HepG2 (cell line): ENCODE data around the gene HBEGF. TPM values are rescaled to one million over a fixed set of nuclear protein-coding genes. Genes with fewer than 3 reads are reported as not detected.

Source experiments
- ATAC-seq: fragments of 200-7000 bp; cut with Tn5 transposase; 3 replicates; pipeline ENCODE4 v1.9.1; 2020; ENCODE audit warnings: mild to moderate bottlenecking, moderate library complexity
- BruUV-seq: library from RNA; stranded (reverse); fragments of 400-500 nt; replicated peaks from 2 replicates; lab custom pipeline; 2021; lab: Mats Ljungman, UMichigan
- CTCF ChIA-PET: fragments of 300-600 bp; formaldehyde crosslinking; extraction: SDS; loops from one replicate; lab custom pipeline; 2021; ENCODE audit warnings: low total read pairs, inconsistent platforms, low intra/inter-chr PET ratio; lab: Yijun Ruan, JAX
- POLR2A ChIA-PET: fragments of 350-600 bp; sonication (Branson Sonifier 250); formaldehyde crosslinking; loops from one replicate; lab custom pipeline; 2020; ENCODE audit warnings: antibody characterized with exemption, inconsistent platforms; lab: Yijun Ruan, JAX
- DNase-seq: peaks from one replicate; pipeline ENCODE4 v3.0.0-alpha.2; 2015; ENCODE audit warnings: low spot score
- FAIRE-seq: peaks from 3 replicates; lab custom pipeline; 2011; peaks lifted over from hg19 to GRCh38; lab: Jason Lieb, UNC
- H2AFZ ChIP-seq: one replicate; pipeline ENCODE4 v1.6.1; 2011; ENCODE audit warnings: low read length, inconsistent platforms
- H3K27ac ChIP-seq: fragments of 300-600 bp; 3 replicates; pipeline ENCODE4 v1.8.0; 2011; ENCODE audit warnings: mixed run types, mild to moderate bottlenecking, mixed read lengths, low read length, inconsistent platforms; ENCODE audit not compliant: insufficient read depth; ENCODE audit errors: extremely low read length
- H3K27me3 ChIP-seq, 2 experiments: fragments of 200-600 bp in 1 of 2; 2 replicates in 1 of 2; 3 replicates in 1 of 2; pipeline versions ENCODE4 v1.6.0 to v1.8.0; 2011; ENCODE audit warnings: low read length in 2 of 2, mild to moderate bottlenecking in 2 of 2, moderate library complexity in 2 of 2, inconsistent platforms in 1 of 2; ENCODE audit not compliant: insufficient read depth in 2 of 2, control insufficient read depth in 1 of 2
- H3K36me3 ChIP-seq, 2 experiments: fragments of 200-600 bp in 1 of 2; replicated peaks in 1 of 2; 2 replicates in 1 of 2; 3 replicates in 1 of 2; pipeline versions ENCODE4 v1.5.1 to v1.8.0; 2011; ENCODE audit warnings: low read length in 2 of 2, inconsistent platforms in 1 of 2; ENCODE audit not compliant: insufficient read depth in 2 of 2, control insufficient read depth in 1 of 2
- H3K4me1 ChIP-seq: 2 replicates; pipeline ENCODE4 v1.5.1; 2012; ENCODE audit warnings: low read length, inconsistent platforms; ENCODE audit not compliant: insufficient read depth
- H3K4me2 ChIP-seq: 2 replicates; pipeline ENCODE4 v1.6.0; 2011; ENCODE audit warnings: low read depth, low read length, inconsistent platforms
- H3K4me3 ChIP-seq, 3 experiments: fragments of 200-600 bp in 1 of 3; sonication (generic), shearing (Covaris generic) in 1 of 3; replicated peaks in 1 of 3; 2 replicates each; pipeline ENCODE4 v1.5.1; 2011 to 2016; ENCODE audit warnings: low read length in 3 of 3, inconsistent platforms in 2 of 3, low read depth in 2 of 3, mild to moderate bottlenecking in 2 of 3, control low read depth in 1 of 3, mixed read lengths in 1 of 3; ENCODE audit not compliant: insufficient read depth in 1 of 3
- H3K79me2 ChIP-seq: one replicate; pipeline ENCODE4 v1.6.1; 2011; ENCODE audit warnings: low read length, inconsistent platforms; ENCODE audit not compliant: insufficient read depth
- H3K9ac ChIP-seq: 2 replicates; pipeline ENCODE4 v1.6.0; 2011; ENCODE audit warnings: mild to moderate bottlenecking, low read depth, low read length, inconsistent platforms; ENCODE audit not compliant: insufficient read depth
- H3K9me3 ChIP-seq: 2 replicates; pipeline ENCODE4 v1.5.1; 2012; ENCODE audit warnings: mild to moderate bottlenecking, low read length
- H4K20me1 ChIP-seq: 2 replicates; pipeline ENCODE4 v1.6.0; 2011; ENCODE audit warnings: inconsistent platforms, mild to moderate bottlenecking, low read length, moderate library complexity; ENCODE audit not compliant: insufficient read depth
- GTF2F1 ChIP-seq: fragments of 150-350 bp; IDR thresholded peaks from 2 replicates; pipeline ENCODE4 v1.6.1; 2014; ENCODE audit warnings: low read length
- KDM6A ChIP-seq: IDR thresholded peaks from 2 replicates; pipeline ENCODE4 v1.6.1; 2016; ENCODE audit warnings: low read depth
- PREB ChIP-seq: sonication (generic); formaldehyde crosslinking; IDR thresholded peaks from 2 replicates; pipeline ENCODE4 v1.4.0; 2020; ENCODE audit warnings: missing genetic modification reagents
- TERF1 ChIP-seq: sonication (generic); formaldehyde crosslinking; IDR thresholded peaks from 2 replicates; pipeline ENCODE4 v1.8.0; 2022; ENCODE audit warnings: mild to moderate bottlenecking, missing genetic modification reagents, moderate library complexity
- ZHX1 ChIP-seq: sonication (generic); formaldehyde crosslinking; IDR thresholded peaks from 2 replicates; pipeline ENCODE4 v1.8.1; 2022; ENCODE audit warnings: low read depth, mild to moderate bottlenecking, missing genetic modification reagents
- ZHX2 ChIP-seq, 2 experiments: sonication (generic) in 1 of 2; formaldehyde crosslinking in 1 of 2; IDR thresholded peaks; 2 replicates each; pipeline versions ENCODE4 v1.6.1 to v1.9.0; 2014 to 2022; ENCODE audit warnings: antibody characterized with exemption in 1 of 2, borderline replicate concordance in 1 of 2, inconsistent platforms in 1 of 2, low read depth in 1 of 2, missing genetic modification reagents in 1 of 2
- ZNF451 ChIP-seq: sonication (generic); formaldehyde crosslinking; IDR thresholded peaks from 2 replicates; pipeline ENCODE4 v1.5.0; 2020; ENCODE audit warnings: mild to moderate bottlenecking, missing genetic modification reagents
- ZNF607 ChIP-seq: sonication (generic); formaldehyde crosslinking; IDR thresholded peaks from 2 replicates; pipeline ENCODE4 v1.5.1; 2020; ENCODE audit warnings: missing genetic modification reagents, mild to moderate bottlenecking, borderline replicate concordance
- WGBS: methylation state at CpG from one replicate; pipeline ENCODE4 v1.1.6; 2017; ENCODE audit warnings: low lambda C conversion rate; 5-methylcytosine and 5-hydroxymethylcytosine counted together
- in situ Hi-C: cut with HindIII; loops from 2 replicates; pipeline ENCODE4 v1.10.0; 2017; ENCODE audit warnings: low pct_unique_long_range_greater_than_20kb; ENCODE audit not compliant: extremely low pct_ligation_motif_present
- intact Hi-C: fragments of 100-400 bp; cut with micrococcal nuclease; formaldehyde crosslinking; loops from one replicate; pipeline ENCODE4 v1.10.0; 2022; ENCODE audit not compliant: unreplicated experiment
- polyA plus RNA-seq, 8 experiments: library from polyadenylated mRNA; depleted of rRNA in 3 of 8; stranded (reverse) in 7 of 8; unstranded in 1 of 8; fragments of >200 nt; fragmentation: Illumina TruSeq in 4 of 8; extraction: Trizol in 4 of 8; gene quantifications; 2 replicates each; pipeline versions ENCODE4 v1.2.1 to v1.2.3, GENCODE V29; 2011 to 2016; ENCODE audit warnings: low read depth in 4 of 8, missing spikeins in 1 of 8, mixed read lengths in 1 of 8; ENCODE audit not compliant: insufficient read depth in 1 of 8
- total RNA-seq, 5 experiments: library from RNA; depleted of rRNA; stranded (reverse); fragments of >200 nt; fragmentation: Illumina TruSeq; extraction: Trizol; gene quantifications; 2 replicates each; pipeline ENCODE4 v1.2.3, GENCODE V29; 2016; ENCODE audit warnings: low read depth in 1 of 5

HBEGF gene
- total and polyA plus RNA-seq, 2 of the 13 experiments (the other 11 are each of a cell fraction or from before 2014, with no cell fraction given), result 1.7 to 5.0 TPM

GRCh38 chr5:140365941-140366340, 19.5 kb upstream of the HBEGF start:
- intact Hi-C loops (no loop called here), in situ Hi-C loops (loop anchor here (10.0 kb wide), 1 partner anchor 369 kb away; no protein-coding TSS in a partner anchor)
- POLR2A ChIA-PET, result interaction anchor here (0.7 kb wide), 1 partner anchor 36 kb away, joined by 4 read pairs; the partner anchor contains the start of gene ANKHD1
- no peak overlapping the region for H2AFZ ChIP-seq
- 66% methylated on average over 4 of the region's 4 CpGs for WGBS
- no peaks in the 10 kb centered on the region for H3K36me3 ChIP-seq
- ATAC-seq, result no peak
- no peak overlapping the region for H3K4me3 ChIP-seq
- no peak overlapping the region for H3K4me2 ChIP-seq
- no peaks in the 10 kb centered on the region for H3K9me3 ChIP-seq
- CTCF ChIA-PET, result no interaction called here
- H3K27me3 ChIP-seq, result peaks cover 0 to 8% of the 10 kb centered on the region in 2 experiments; a peak in 1 of 5 replicates
- no peak for FAIRE-seq
- no peak overlapping the region for H3K9ac ChIP-seq
- no peaks in the 10 kb centered on the region for H4K20me1 ChIP-seq
- no peak overlapping the region for H3K27ac ChIP-seq
- no peak for TF ChIP-seq TERF1 (CRISPR knock-in tag)
- no peak for TF ChIP-seq ZNF607 (CRISPR knock-in tag)
- no peak for TF ChIP-seq KDM6A
- no peak for TF ChIP-seq ZHX1 (CRISPR knock-in tag)
- TF ChIP-seq GTF2F1, result no peak
- TF ChIP-seq ZHX2 (IDR thresholded peaks at IDR 0.05; ENCODE audit: low read depth), result no peak
- no peak for TF ChIP-seq ZHX2 (CRISPR knock-in tag; IDR thresholded peaks at IDR 0.05; ENCODE audit: borderline replicate concordance)
- no peak for TF ChIP-seq ZNF451
- no peak for TF ChIP-seq PREB
- DNase-seq, result no peak
- no TSS peak for BruUV-seq
- peaks cover 20% of the 10 kb centered on the region for H3K4me1 ChIP-seq
- no peaks in the 10 kb centered on the region for H3K79me2 ChIP-seq
